T-cell (primary cell): ENCODE data around the gene TBX20. TPM values are rescaled to one million over a fixed set of nuclear protein-coding genes. Genes with fewer than 3 reads are reported as not detected.

Source experiments
- ATAC-seq, 4 experiments: fragments of 200-7000 bp in 3 of 4; fragments of 150-1000 bp in 1 of 4; cut with Tn5 transposase; replicated peaks in 1 of 4; 1 replicate in 3 of 4; 2 replicates in 1 of 4; pipeline ENCODE4 v1.10.0; 2021; ENCODE audit warnings: moderate library complexity in 3 of 4, mild to moderate bottlenecking in 2 of 4, moderate number of reproducible peaks in 1 of 4
- CTCF ChIA-PET, 2 donors: fragments of 300-600 bp; sonication (Branson Sonifier 250); formaldehyde crosslinking; loops; one replicate each; lab custom pipeline; 2022; ENCODE audit warnings: antibody characterized with exemption in 2 of 2; lab: Charles Lee
- POLR2A ChIA-PET, 2 donors: fragments of 300-600 bp; sonication (Branson Sonifier 250); formaldehyde crosslinking; loops; one replicate each; lab custom pipeline; 2022; ENCODE audit warnings: antibody characterized with exemption in 2 of 2; lab: Charles Lee
- DNase-seq, 35 experiments: peaks; one replicate each; pipeline versions ENCODE4 v3.0.0 to v3.0.0-alpha.2; 2013 to 2023
- H3K27ac ChIP-seq: one replicate; pipeline ENCODE4 v1.5.1; 2013; ENCODE audit warnings: low read length
- H3K27me3 ChIP-seq, 2 experiments: replicated peaks in 1 of 2; 1 replicate in 1 of 2; 2 replicates in 1 of 2; pipeline versions ENCODE4 v1.6.1 to v1.7.0; 2013; ENCODE audit warnings: low read length in 1 of 2, mixed read lengths in 1 of 2; ENCODE audit not compliant: control insufficient read depth in 2 of 2, insufficient read depth in 2 of 2; ENCODE audit errors: extremely low read depth in 1 of 2
- H3K36me3 ChIP-seq, 2 donors: 1 replicate in 1 of 2; 2 replicates in 1 of 2; pipeline versions ENCODE4 v1.6.1 to v1.7.0; 2013; ENCODE audit warnings: low read length in 1 of 2; ENCODE audit not compliant: control insufficient read depth in 2 of 2, insufficient read depth in 1 of 2; ENCODE audit errors: extremely low read depth in 1 of 2
- H3K4me1 ChIP-seq, 2 experiments: 1 replicate in 1 of 2; 2 replicates in 1 of 2; pipeline versions ENCODE4 v1.6.1 to v1.7.0; 2013; ENCODE audit warnings: low read length in 2 of 2, mixed read lengths in 1 of 2; ENCODE audit not compliant: insufficient read depth in 2 of 2, control insufficient read depth in 1 of 2; ENCODE audit errors: extremely low read depth in 1 of 2
- H3K4me3 ChIP-seq, 2 donors: 1 replicate in 1 of 2; 2 replicates in 1 of 2; pipeline versions ENCODE4 v1.5.1 to v1.7.0; 2013; ENCODE audit warnings: mild to moderate bottlenecking in 2 of 2, low read length in 1 of 2, moderate library complexity in 1 of 2; ENCODE audit not compliant: control insufficient read depth in 1 of 2; ENCODE audit errors: extremely low read depth in 1 of 2
- H3K9me3 ChIP-seq: 2 replicates; pipeline ENCODE4 v1.7.0; 2013
- H3K27ac Mint-ChIP-seq, 2 donors: one replicate each; pipeline ENCODE4 v1.8.0; 2020 to 2021; ENCODE audit warnings: mild to moderate bottlenecking in 2 of 2, mixed read lengths in 2 of 2
- H3K27me3 Mint-ChIP-seq, 2 donors: one replicate each; pipeline ENCODE4 v1.8.0; 2021 to 2022; ENCODE audit warnings: mixed read lengths in 2 of 2
- H3K36me3 Mint-ChIP-seq: one replicate; pipeline ENCODE4 v1.8.0; 2021; ENCODE audit warnings: mixed read lengths
- H3K4me1 Mint-ChIP-seq, 3 donors: one replicate each; pipeline ENCODE4 v1.8.0; 2020 to 2022; ENCODE audit warnings: mixed read lengths in 3 of 3, mild to moderate bottlenecking in 1 of 3
- H3K4me3 Mint-ChIP-seq, 3 donors: one replicate each; pipeline ENCODE4 v1.8.0; 2020 to 2022; ENCODE audit warnings: mild to moderate bottlenecking in 3 of 3, mixed read lengths in 3 of 3, moderate library complexity in 3 of 3
- H3K9me3 Mint-ChIP-seq, 3 donors: one replicate each; pipeline ENCODE4 v1.8.0; 2020 to 2022; ENCODE audit warnings: mixed read lengths in 3 of 3
- WGBS: methylation state at CpG from one replicate; pipeline ENCODE4 v1.1.5; 2013; ENCODE audit warnings: missing lambda C conversion rate; ENCODE audit not compliant: insufficient coverage; 5-methylcytosine and 5-hydroxymethylcytosine counted together
- total RNA-seq, 35 experiments: library from RNA in 6 of 35; stranded (reverse) in 6 of 35; fragments of 120-200 nt in 1 of 35; gene quantifications; one replicate each; pipeline versions ENCODE4 v1.2.1 to v1.2.4 and lab custom pipeline; 2013 to 2026

The TBX20 gene
- total RNA-seq, 5 donors from 2014 or later (not counting 1 experiment from before 2014, with no cell fraction given) = 0.19 to 0.70 (median 0.30) TPM; not detected in 1

DNA sequence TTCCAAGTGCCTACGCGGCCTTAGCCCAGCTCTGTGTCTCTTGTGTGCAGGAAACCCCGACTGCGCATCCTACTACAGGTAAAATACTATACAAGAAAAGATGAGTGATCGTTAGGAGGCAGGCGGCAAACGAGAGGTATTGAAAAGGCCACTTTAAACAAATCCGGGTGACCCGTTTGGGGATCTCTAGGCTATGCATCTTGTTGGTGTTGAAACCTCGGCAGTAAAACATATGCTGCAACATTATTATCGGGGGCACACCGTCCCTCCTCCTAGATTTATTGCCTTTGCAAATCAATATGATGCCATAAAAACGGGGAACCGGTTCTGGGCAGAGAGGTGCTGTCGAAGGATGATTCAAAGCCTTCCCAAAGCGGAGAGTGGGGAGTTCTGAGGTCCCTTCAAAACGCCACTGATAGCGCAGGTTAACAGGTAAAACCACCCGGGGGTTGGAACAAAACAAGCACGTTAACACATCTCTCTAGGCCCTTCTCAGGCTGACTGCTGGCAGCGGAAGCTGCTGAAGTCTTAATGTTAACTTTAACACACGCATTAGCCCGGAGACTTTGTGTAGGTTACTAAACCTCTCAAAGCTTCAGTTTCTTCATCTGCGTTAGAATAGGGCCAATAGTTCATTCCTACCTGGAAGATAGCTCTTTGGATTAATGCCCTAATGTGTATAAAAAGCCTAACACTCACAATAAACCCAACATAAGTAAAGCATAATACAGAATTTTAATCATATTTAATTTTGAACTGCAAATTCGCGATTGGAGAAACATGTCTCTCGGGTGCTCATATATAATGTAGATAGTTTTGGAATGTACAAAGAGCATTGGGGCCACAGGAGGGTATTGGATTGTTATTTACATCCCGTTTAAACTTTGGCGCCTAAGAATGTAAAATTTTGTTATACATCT is 2.6 kb upstream of the TBX20 start:
- no peak overlapping the region for H3K4me3 ChIP-seq
- ATAC-seq (no peak), DNase-seq (no peak)
- Mint-ChIP-seq H3K27ac (no peak overlapping the region), H3K36me3 (no peaks in the 10 kb centered on the region), H3K4me1 (peaks cover 11 to 20% (median 17%) of the 10 kb centered on the region in 3 donors), H3K4me3 (peak overlapping the region in 1 of 3 donors; percentile 25), H3K9me3 (peaks cover 0 to 7% (median 3%) of the 10 kb centered on the region in 3 donors), H3K27me3 (peaks cover 74 to 84% of the 10 kb centered on the region in 2 donors)
- H3K27ac ChIP-seq = no peak overlapping the region
- WGBS = 12% methylated on average over 9 of the region's 29 CpGs
- H3K36me3 ChIP-seq = no peaks in the 10 kb centered on the region
- ChIA-PET CTCF (no interaction called here), POLR2A (no interaction called here)
- peaks cover 38 to 72% of the 10 kb centered on the region in 2 experiments for H3K27me3 ChIP-seq
- H3K9me3 ChIP-seq = no peaks in the 10 kb centered on the region
- H3K4me1 ChIP-seq = peaks cover 0 to 20% of the 10 kb centered on the region in 2 experiments

DNA sequence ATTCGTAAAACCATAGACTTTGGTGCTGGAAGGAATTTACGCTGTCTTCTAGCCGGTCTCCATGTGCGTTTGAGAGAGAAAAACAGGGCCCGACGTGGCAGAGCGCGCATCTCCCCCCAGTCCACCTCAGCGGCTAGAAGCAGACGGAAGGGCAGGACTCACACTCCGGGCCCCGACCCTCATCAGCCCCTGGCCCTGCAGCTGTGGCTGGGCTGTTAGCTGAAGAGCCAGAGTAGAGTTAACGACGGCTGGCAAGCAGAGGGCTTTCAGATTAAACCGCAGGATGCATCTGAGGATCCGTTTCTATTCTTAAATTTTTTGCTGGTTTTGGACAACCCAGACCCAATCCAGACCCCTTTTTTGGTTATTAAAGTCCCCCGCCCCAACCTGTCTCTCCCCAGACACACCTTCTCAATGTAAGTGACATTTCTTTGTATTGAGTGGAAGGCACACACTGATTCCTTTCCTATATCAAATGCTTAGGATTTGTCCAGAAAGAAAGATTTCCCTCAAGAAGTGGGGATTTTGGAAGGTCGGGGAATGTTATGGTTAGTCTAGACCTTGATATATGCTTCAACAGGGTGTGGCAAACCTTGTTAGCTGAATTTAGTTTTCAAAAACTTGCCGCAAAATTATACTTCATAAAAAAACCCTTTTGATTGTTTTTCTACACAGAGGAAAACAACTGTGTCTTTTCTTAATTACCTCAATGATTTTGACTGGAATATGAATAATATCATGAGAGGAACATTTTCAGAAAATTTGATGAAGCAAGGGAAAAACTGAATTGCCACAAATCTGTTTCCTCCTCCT is 1.7 kb upstream of the TBX20 start:
- WGBS = 15% methylated on average over 14 of the region's 19 CpGs
- Mint-ChIP-seq H3K9me3 (peaks cover 0 to 7% (median 3%) of the 10 kb centered on the region in 3 donors), H3K36me3 (no peaks in the 10 kb centered on the region), H3K27me3 (peaks cover 77 to 83% of the 10 kb centered on the region in 2 donors), H3K4me1 (peaks cover 15 to 20% (median 17%) of the 10 kb centered on the region in 3 donors), H3K27ac (no peak overlapping the region), H3K4me3 (no peak overlapping the region)
- H3K36me3 ChIP-seq = no peaks in the 10 kb centered on the region
- H3K27ac ChIP-seq = no peak overlapping the region
- H3K9me3 ChIP-seq = no peaks in the 10 kb centered on the region
- ATAC-seq = no peak
- peaks cover 39 to 63% of the 10 kb centered on the region in 2 experiments for H3K27me3 ChIP-seq
- no peak overlapping the region for H3K4me3 ChIP-seq
- ChIA-PET POLR2A (no interaction called here), CTCF (no interaction called here)
- peaks cover 2 to 20% of the 10 kb centered on the region in 2 experiments for H3K4me1 ChIP-seq
- no peak for DNase-seq

DNA sequence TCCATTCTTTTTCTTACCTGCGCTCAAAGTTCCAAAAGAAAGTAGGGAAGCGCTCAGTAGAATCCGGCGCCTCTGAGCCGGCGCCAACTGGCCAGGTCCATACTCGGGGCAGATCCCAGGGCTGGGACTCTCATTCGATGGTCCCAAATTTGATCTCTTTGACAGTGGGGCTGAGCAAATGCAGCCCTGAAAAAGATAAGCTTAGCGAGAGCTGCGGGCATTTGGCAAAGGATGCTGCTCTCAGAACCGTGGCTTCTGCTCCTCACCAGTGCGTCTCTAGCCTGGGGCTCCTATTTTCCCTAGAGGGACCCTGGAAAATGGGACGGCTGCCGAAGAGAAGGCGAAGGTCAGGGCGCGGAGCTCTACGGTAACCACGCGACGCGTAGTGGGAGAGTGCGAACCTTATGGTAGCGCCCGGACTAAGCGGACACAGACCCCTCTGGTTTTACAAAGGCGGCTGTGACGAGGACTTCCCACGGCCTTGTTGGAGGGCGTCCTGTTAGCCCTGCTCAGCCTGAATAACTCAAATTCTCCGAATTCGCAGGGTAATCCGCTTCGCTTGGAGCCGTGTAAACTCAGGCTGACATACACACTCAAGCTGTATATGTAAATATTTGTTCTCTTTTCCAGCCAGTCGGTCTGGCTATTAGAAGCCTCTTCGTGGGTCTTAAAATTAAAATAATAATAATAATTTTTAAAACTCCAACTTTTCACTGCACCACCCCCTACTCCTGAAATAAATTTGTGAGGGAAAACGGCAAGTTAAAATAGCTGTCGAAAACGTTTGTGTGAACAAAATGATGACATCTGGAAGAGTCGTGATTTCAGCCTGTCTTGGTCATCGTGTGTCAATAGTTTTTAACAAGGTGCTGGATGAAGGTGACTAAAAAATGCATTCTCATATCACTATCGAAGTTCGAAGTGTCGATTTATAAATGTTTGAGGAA is 869 bp upstream of the TBX20 start:
- Histone ChIP-seq H3K27ac (no peak overlapping the region), H3K27me3 (peaks cover 44 to 61% of the 10 kb centered on the region in 2 experiments), H3K9me3 (no peaks in the 10 kb centered on the region), H3K4me3 (peak overlapping the region in 1 of 2 donors; percentile 73), H3K36me3 (no peaks in the 10 kb centered on the region), H3K4me1 (peaks cover 2 to 20% of the 10 kb centered on the region in 2 experiments)
- CTCF ChIA-PET = no interaction called here
- WGBS = 23% methylated on average over 31 of the region's 45 CpGs
- H3K9me3 Mint-ChIP-seq = peaks cover 0 to 7% (median 3%) of the 10 kb centered on the region in 3 donors
- peaks cover 77 to 83% of the 10 kb centered on the region in 2 donors for H3K27me3 Mint-ChIP-seq
- POLR2A ChIA-PET = no interaction called here
- H3K27ac Mint-ChIP-seq = no peak overlapping the region
- peak overlapping the region in 2 of 3 donors; percentile 15 to 57 for H3K4me3 Mint-ChIP-seq
- no peaks in the 10 kb centered on the region for H3K36me3 Mint-ChIP-seq
- no peak for DNase-seq
- ATAC-seq = no peak
- H3K4me1 Mint-ChIP-seq = peaks cover 15 to 20% (median 17%) of the 10 kb centered on the region in 3 donors

DNA sequence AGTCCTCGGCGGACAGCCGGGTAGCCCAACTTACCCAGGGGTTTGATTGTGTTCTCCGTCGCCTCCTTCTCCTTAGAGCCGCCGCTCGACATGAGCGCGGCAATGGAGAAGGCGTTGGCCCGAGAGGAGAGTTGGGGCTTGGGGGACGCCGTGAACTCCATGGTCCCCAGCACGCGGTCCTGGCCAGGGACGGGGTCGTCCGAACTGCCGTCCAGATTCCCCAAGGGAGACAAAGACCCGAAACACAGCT is 515 bp downstream of the TBX20 start:
- peaks cover 74 to 82% of the 10 kb centered on the region in 2 donors for H3K27me3 Mint-ChIP-seq
- no peak overlapping the region for H3K27ac ChIP-seq
- no peaks in the 10 kb centered on the region for H3K36me3 Mint-ChIP-seq
- DNase-seq = no peak
- H3K27ac Mint-ChIP-seq = no peak overlapping the region
- peaks cover 0 to 7% (median 3%) of the 10 kb centered on the region in 3 donors for H3K9me3 Mint-ChIP-seq
- H3K4me3 Mint-ChIP-seq = peak overlapping the region; percentile 47 to 65 (median 54)
- H3K4me3 ChIP-seq = peak overlapping the region; percentile 33 to 73
- peaks cover 2 to 20% of the 10 kb centered on the region in 2 experiments for H3K4me1 ChIP-seq
- no peaks in the 10 kb centered on the region for H3K36me3 ChIP-seq
- CTCF ChIA-PET = no interaction called here
- WGBS = 15% methylated on average over 18 of the region's 21 CpGs
- H3K4me1 Mint-ChIP-seq = peaks cover 11 to 15% (median 15%) of the 10 kb centered on the region in 3 donors
- H3K27me3 ChIP-seq = peaks cover 38 to 65% of the 10 kb centered on the region in 2 experiments
- no peak for ATAC-seq
- H3K9me3 ChIP-seq = no peaks in the 10 kb centered on the region
- POLR2A ChIA-PET = no interaction called here

DNA sequence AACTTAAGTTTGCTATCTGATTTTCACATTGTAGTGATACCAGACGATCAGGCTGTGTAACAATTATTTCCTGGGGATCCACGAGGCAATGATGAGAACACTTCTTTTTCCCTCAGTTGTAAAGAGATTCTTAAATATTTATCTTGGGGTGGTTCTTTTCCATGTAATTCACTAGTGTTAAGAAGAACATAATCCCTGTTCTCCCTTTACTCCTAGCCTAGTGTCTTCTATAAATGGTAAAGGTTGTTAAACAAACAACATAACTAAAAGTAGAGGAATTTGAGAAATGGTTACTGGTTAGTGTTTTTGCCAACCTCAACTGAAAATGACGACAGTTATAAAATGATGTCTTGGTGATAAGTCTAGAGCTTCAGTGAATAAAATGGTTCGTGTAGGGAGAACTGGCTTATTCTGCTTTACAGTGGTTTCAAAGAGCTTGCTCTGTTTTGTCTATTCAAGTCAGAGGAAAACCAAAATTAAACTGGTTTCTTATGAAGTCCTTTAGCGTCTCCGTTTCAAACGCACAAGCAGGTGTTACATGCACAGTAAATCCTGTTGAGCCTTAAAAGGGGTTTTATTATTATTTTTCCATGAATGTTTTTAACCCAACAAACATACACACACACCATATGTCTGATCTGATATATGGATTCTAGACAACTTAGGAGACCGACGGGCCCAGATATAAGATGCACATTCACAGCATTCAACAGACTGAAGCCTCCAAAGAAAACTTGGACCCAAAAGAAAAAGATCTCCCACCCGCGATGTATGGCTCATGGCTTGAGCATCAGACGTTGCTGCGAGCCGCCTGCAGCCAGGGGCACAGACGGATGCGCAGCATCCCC is 1.1 kb downstream of the TBX20 start:
- no peaks in the 10 kb centered on the region for H3K36me3 ChIP-seq
- ChIA-PET CTCF (no interaction called here), POLR2A (no interaction called here)
- H3K4me3 ChIP-seq = peak overlapping the region in 1 of 2 donors; percentile 73
- ATAC-seq (no peak), DNase-seq (no peak)
- H3K4me1 Mint-ChIP-seq = peaks cover 9 to 15% (median 14%) of the 10 kb centered on the region in 3 donors
- peaks cover 38 to 60% of the 10 kb centered on the region in 2 experiments for H3K27me3 ChIP-seq
- H3K36me3 Mint-ChIP-seq = no peaks in the 10 kb centered on the region
- H3K9me3 ChIP-seq = no peaks in the 10 kb centered on the region
- peaks cover 0 to 7% (median 3%) of the 10 kb centered on the region in 3 donors for H3K9me3 Mint-ChIP-seq
- peaks cover 2 to 20% of the 10 kb centered on the region in 2 experiments for H3K4me1 ChIP-seq
- WGBS = 20% methylated on average over 8 of the region's 16 CpGs
- H3K27ac ChIP-seq = no peak overlapping the region
- H3K27ac Mint-ChIP-seq = no peak overlapping the region
- H3K4me3 Mint-ChIP-seq = peak overlapping the region; percentile 47 to 65 (median 54)
- H3K27me3 Mint-ChIP-seq = peaks cover 74 to 83% of the 10 kb centered on the region in 2 donors
